ENCODE data around the gene BGLAP. TPM values are rescaled to one million over a fixed set of nuclear protein-coding genes. Genes with fewer than 3 reads are reported as not detected.

BGLAP gene
- total RNA-seq, 1 experiment from 2014 or later = 2.3 TPM

- DNase-seq = no peak
- Histone ChIP-seq H3K36me3 (peaks cover 87% of the 10 kb centered on the region), H3K27me3 (no peaks in the 10 kb centered on the region), H3K4me3 (no peak overlapping the region), H3K9me3 (no peaks in the 10 kb centered on the region)
Measured at GRCh38 chr1:156270314-156270713, 28.3 kb downstream of the BGLAP start.

DNA sequence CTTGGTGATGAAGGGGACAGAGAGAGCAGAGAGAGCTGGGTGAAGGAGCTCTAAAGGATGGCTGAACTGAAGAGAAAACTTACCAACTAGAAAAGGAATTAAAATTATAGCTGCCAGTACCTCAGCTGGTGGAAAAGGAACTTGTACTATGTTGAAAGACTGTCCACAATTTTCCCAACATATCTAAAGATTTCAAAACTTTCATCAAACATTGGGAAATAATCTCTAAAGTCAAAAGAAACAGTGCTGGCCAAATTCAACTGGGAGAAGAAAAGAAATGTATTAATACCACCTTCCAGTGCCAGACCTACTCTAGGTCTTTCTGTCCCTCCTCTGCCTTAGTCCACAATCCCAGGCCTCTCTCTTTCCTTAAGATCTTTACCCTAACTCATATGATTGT, 34.5 kb downstream of the BGLAP start:
- no peak for DNase-seq
- no peaks in the 10 kb centered on the region for H3K9me3 ChIP-seq
- no peak overlapping the region for H3K4me3 ChIP-seq
- peaks cover 85% of the 10 kb centered on the region for H3K36me3 ChIP-seq
- H3K27me3 ChIP-seq = no peaks in the 10 kb centered on the region

GRCh38 chr1:156276966-156277381, 35.0 kb downstream of the BGLAP start:
- Histone ChIP-seq H3K36me3 (peaks cover 84% of the 10 kb centered on the region), H3K9me3 (no peaks in the 10 kb centered on the region), H3K27me3 (no peaks in the 10 kb centered on the region), H3K4me3 (no peak overlapping the region)
- no peak for DNase-seq

DNA sequence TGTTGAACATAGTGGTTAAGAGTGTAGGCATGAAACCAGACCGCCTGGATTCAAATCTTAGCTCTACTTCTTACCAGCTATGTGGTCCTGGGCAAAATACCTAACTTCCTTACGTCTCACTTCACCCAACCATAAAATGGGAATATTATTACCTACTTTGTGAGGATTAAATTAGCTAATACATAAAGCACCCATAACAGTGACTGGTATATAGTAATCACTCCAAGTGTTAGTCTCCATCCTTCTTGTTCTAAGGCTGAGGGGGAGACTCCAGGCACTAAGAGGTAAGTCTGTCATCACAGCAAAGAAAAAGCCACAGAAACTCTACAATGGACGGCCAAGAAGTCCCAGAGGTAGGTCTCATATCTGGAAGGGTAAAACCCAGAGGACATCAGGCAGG, 37.9 kb downstream of the BGLAP start:
- H3K36me3 ChIP-seq = peaks cover 58% of the 10 kb centered on the region

DNA sequence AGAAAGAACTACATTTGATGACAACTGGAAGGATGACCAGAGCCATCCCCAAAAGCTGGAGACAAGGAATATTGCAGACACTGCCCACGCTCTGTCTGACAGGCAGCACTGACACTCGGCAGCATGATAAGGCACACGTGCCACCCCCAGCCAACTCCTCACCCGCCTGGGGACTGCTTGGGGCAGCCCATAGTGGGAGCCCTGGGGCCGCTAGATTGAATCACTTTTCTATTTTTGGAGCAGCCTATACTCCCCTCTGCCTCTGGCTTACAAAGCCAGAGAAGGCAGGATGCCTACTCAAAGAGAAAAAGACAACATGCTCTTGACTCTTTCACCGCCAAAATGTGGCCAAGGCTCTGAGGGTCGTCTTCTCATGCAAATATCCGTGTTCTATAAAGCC, 39.3 kb downstream of the BGLAP start:
- Histone ChIP-seq H3K4me3 (peak overlapping the region; percentile 92), H3K27me3 (no peaks in the 10 kb centered on the region), H3K9me3 (no peaks in the 10 kb centered on the region), H3K36me3 (peaks cover 52% of the 10 kb centered on the region)
- DNase-seq = peak; percentile 62

More for the DNA sequence above, 37.9 kb downstream of the BGLAP start:
- H3K27me3 ChIP-seq = no peaks in the 10 kb centered on the region
- H3K4me3 ChIP-seq = no peak overlapping the region
- H3K9me3 ChIP-seq = no peaks in the 10 kb centered on the region
- DNase-seq = no peak

- Histone ChIP-seq H3K9me3 (no peaks in the 10 kb centered on the region), H3K4me3 (peak overlapping the region; percentile 92), H3K27me3 (no peaks in the 10 kb centered on the region), H3K36me3 (peaks cover 50% of the 10 kb centered on the region)
- DNase-seq = peak; percentile 48
Measured at GRCh38 chr1:156281693-156282478, 39.9 kb downstream of the BGLAP start.

DNA sequence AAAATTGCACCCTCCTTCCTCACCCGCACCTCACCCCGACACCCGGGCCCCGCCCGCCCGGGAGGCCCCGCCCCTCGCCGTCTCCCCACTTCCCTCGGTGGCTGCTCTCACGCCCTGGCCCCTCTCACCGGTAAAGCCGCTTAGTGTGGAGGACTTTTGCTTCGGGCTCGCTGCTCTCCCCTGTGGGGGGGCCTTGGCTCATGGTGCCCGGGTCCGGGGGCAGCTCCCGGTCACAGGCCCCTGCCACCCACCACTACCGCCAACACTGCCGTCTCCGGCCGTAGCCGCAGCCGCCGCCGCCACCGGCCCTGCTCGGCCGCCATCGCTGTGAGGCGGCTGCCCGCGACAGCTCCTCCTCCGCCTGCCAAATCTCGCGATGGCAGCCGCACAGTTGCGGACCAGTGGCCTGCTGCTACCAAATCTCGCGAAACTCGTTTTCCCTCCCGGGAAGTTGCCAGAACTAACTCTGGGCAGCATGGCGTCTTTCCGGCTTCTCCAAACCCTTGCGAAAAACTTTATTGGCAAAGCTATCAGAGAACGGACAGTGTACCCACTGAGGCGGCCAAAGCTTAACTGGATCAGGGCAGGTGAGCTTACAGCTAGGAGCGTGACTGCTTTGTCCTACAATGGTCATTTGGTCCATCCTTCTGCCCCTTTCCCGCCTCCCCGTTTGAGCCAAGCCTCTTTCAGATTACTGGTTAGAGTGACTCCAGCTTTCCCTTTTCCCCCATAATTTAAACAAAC, 40.7 kb downstream of the BGLAP start, which contains the start of gene SMG5:
TSS of gene SMG5 (minus strand) at position 347 of the 744 bp plus-strand sequence. CDS start at position 202, 145 bp downstream.
- peaks cover 44% of the 10 kb centered on the region for H3K36me3 ChIP-seq
- no peaks in the 10 kb centered on the region for H3K27me3 ChIP-seq
- peak; percentile 99 for DNase-seq
- H3K9me3 ChIP-seq = no peaks in the 10 kb centered on the region
- H3K4me3 ChIP-seq = peak within 1 kb of the TSS; percentile 92

DNA sequence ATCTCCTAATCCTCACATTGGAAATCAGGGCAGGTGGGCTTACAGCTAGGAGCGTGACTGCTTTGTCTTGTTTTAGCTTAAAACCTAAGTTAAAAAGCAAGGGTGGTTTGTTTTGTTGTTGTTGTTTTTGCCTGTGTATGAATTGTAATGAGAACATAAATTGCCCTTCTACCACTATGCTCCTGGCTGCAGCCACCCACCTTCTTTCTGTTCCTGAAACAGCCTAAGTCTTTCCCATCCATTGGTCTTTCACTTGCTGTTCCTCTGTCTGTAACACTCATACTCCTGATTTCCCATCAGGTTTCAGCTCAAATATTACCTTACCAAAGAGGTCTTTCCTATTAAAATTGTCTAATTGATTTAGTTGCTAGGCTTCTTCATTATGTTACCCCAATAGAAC, 41.5 kb downstream of the BGLAP start:
- H3K27me3 ChIP-seq = no peaks in the 10 kb centered on the region
- peak overlapping the region; percentile 92 for H3K4me3 ChIP-seq
- no peak for DNase-seq
- H3K36me3 ChIP-seq = peaks cover 37% of the 10 kb centered on the region
- no peaks in the 10 kb centered on the region for H3K9me3 ChIP-seq

DNA sequence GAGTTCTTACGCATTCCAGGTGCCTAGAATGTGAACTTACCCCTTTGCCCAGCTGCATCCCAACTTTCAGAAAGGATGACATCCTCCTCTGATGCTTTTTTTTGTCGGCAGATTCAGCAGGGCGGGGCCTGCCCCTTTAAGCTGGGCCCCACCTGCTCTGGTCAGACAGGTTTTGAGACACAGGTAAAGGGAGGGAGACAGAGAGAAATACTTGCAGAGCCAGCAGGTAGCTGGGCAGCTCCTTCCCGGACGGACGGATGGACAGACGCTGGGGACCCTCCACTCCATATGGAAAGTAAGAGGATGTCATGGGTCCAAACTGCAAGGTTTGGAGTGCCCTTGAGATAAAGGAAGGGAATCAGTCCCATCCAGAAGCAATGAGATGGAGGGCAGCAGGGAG, 42.1 kb downstream of the BGLAP start, which contains the start of gene TMEM79:
TSS of gene TMEM79 (plus strand) at position 214 of the 400 bp plus-strand sequence. CDS start 902 bp downstream, outside the sequence.
- peak within 1 kb of the TSS; percentile 92 for H3K4me3 ChIP-seq
- H3K27me3 ChIP-seq = no peaks in the 10 kb centered on the region
- H3K36me3 ChIP-seq = peaks cover 38% of the 10 kb centered on the region
- DNase-seq = no peak
- no peaks in the 10 kb centered on the region for H3K9me3 ChIP-seq

DNA sequence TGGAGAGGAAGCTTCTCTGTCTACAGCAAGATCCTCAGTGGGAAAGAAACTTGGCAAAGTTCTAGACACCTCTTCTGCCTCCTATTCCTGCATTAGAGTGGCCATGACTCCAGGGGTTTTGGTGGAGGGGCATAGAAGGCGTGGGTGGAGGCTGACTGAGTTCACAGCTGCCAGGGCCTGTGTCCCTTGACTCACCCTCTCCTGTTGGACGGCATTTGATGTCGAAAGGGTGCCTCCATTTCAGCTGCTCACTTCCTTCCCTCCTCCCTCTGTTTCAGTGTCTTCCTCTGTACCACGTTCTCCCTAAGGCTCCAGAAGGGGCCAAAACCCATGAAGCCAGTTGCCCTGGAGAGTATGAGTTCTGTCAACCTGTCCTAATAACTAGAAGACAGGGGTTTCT, 42.8 kb downstream of the BGLAP start:
- peak; percentile 38 for DNase-seq
- peaks cover 35% of the 10 kb centered on the region for H3K36me3 ChIP-seq
- H3K27me3 ChIP-seq = no peaks in the 10 kb centered on the region
- no peak overlapping the region for H3K4me3 ChIP-seq
- H3K9me3 ChIP-seq = no peaks in the 10 kb centered on the region

DNA sequence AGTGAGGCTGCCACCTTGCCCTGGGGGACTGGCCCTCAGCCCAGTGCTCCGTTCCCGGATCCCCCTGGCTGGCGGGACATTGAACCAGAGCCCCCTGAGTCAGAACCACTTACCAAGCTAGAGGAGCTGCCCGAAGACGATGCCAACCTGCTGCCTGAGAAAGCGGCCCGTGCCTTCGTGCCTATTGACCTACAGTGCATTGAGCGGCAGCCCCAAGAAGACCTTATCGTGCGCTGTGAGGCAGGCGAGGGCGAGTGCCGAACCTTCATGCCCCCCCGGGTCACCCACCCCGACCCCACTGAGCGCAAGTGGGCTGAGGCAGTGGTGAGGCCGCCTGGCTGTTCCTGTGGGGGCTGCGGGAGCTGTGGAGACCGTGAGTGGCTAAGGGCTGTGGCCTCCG, 43.5 kb downstream of the BGLAP start:
- no peaks in the 10 kb centered on the region for H3K27me3 ChIP-seq
- DNase-seq = no peak
- H3K9me3 ChIP-seq = no peaks in the 10 kb centered on the region
- H3K36me3 ChIP-seq = peaks cover 29% of the 10 kb centered on the region
- no peak overlapping the region for H3K4me3 ChIP-seq

DNA sequence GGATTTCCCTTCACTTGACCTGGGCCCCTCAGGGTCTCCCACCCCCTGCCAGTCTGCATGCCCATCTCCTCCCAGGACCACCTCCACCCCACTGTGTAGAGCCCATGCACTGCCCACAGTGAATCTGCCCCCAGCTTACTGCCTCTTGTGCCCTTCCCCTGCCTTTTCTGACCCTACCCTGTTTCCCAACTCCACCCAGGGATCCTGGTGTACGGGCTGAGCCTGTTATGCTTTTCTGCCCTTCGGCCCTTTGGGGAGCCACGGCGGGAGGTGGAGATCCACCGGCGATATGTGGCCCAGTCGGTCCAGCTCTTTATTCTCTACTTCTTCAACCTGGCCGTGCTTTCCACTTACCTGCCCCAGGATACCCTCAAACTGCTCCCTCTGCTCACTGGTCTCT, 44.1 kb downstream of the BGLAP start:
- Histone ChIP-seq H3K27me3 (no peaks in the 10 kb centered on the region), H3K9me3 (no peaks in the 10 kb centered on the region), H3K4me3 (no peak overlapping the region), H3K36me3 (peaks cover 29% of the 10 kb centered on the region)
- no peak for DNase-seq

DNA sequence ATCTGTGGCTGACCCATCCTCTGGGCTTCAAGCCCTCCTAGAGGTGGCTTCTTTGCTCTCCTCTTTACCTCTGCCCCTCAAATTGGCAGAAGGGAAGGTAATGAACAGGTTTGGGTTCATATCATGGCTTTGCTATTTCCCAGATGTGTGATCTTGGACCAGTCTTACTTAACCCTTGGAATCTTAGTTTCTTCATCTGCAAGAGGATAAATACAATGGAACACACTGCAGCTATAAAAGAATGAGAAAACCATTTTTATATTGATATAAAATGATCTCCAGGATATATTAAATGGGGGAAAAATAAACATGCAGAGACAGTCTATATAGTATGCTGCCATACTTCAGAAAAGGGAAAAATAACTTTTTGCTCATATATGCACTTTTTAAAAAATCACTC, 47.9 kb downstream of the BGLAP start:
- no peaks in the 10 kb centered on the region for H3K27me3 ChIP-seq
- H3K9me3 ChIP-seq = no peaks in the 10 kb centered on the region
- no peak for DNase-seq
- H3K36me3 ChIP-seq = peaks cover 24% of the 10 kb centered on the region
- no peak overlapping the region for H3K4me3 ChIP-seq

DNA sequence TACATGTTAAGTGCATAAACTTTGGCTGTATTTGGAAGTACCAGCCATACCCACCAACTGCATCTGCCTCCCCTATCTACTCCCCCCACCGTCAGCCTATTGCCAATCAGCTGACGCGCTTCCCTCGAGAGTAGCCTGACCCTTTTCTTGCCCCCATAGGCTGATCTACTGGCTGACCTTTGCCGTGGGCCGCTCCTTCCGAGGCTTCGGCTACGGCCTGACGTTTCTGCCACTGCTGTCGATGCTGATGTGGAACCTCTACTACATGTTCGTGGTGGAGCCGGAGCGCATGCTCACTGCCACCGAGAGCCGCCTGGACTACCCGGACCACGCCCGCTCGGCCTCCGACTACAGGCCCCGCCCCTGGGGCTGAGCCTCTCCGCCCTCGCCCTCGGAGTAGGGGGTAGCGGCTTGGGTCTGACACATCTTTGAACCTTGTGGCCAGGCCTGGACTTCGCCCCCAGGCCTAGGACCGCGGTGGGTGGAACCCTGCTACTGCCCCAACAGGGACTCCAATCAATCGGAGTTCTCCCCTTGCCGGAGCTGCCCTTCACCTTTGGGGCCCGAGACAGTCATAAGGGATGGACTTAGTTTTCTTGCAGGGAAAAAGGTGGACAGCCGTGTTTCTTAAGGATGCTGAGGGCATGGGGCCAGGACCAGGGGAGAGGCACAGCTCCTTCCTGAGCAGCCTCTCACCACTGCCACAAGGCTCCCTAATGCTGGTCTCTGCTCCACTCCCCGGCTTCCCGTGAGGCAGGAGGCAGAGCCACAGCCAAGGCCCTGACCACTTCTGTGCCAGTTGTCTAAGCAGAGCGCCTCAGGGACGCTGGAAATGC, 49.5 kb downstream of the BGLAP start:
- H3K4me3 ChIP-seq = no peak overlapping the region
- H3K9me3 ChIP-seq = no peaks in the 10 kb centered on the region
- no peak for DNase-seq
- H3K36me3 ChIP-seq = peaks cover 16% of the 10 kb centered on the region
- H3K27me3 ChIP-seq = no peaks in the 10 kb centered on the region
